ENCODE data around the gene AAMP.
"Not testable (repeated sequence)": the region's sequence is repeated elsewhere in the genome, so short reads cannot be mapped to it uniquely, and the experiment has no call there.

Gene AAMP, protein sequence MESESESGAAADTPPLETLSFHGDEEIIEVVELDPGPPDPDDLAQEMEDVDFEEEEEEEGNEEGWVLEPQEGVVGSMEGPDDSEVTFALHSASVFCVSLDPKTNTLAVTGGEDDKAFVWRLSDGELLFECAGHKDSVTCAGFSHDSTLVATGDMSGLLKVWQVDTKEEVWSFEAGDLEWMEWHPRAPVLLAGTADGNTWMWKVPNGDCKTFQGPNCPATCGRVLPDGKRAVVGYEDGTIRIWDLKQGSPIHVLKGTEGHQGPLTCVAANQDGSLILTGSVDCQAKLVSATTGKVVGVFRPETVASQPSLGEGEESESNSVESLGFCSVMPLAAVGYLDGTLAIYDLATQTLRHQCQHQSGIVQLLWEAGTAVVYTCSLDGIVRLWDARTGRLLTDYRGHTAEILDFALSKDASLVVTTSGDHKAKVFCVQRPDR

DNA sequence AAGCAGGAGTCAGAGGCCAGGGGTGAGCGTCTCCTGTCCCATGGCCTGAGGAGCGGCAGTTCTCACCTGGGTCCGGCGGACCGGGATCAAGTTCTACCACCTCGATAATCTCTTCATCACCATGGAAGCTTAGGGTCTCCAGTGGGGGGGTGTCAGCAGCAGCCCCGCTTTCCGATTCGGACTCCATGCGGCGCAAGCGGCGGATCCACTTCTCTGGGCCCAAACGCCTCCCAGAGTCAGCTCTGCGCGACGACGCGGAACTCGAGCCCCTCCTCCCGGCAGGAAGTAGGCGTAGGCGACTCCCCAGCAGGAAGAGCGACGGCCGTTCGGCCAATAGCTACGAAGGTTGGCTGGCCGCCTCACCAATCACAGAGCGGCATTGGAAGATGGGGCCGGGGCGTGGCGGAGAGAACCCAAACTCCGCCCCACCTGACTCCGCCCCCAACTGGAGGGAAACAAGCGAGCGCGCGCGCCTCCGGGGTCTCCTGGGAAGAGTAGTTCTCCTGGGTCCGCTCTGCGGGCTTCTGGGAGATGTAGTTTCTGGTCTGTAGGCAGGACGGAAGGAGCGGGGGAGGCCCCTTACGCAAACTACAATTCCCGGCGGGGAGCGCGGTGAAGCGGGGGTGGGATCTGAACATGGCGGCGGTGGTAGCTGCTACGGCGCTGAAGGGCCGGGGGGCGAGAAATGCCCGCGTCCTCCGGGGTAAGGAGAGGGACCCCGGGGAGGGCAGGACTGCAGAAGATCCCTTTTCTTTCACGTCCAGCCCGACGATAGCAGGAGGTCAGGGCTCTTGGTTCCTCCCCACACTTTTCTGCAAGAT lies at the start of gene AAMP, which contains the start of gene PNKD:
AAMP (minus strand) TSS at position 238 of the 821 bp plus-strand sequence; CDS start at position 187, 51 bp downstream.
PNKD (plus strand) TSS at position 620 of the 821 bp plus-strand sequence; CDS start at position 637, 17 bp downstream.
- peak; percentile 99 for DNase-seq

DNA sequence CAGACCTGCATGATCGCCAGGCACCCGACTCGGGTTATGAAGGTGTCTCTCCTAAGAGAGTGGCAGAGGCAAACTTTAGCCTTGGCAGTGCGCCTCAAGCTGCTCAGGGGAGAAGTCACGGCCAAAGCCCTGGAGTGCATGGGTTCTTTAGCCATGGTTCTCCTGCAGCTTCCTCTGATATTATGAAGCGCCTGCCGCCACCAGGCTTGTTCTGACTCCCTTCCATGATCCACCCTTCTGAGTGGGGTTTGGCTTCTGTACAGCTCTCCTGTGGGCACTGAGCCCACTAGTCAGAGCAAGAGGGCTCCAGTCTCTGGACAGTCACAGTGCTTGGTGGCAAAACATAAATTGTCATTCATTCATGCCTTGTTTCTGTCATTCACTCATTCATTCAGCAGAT lies 48.3 kb upstream of the AAMP start:
- no peak for DNase-seq

DNA sequence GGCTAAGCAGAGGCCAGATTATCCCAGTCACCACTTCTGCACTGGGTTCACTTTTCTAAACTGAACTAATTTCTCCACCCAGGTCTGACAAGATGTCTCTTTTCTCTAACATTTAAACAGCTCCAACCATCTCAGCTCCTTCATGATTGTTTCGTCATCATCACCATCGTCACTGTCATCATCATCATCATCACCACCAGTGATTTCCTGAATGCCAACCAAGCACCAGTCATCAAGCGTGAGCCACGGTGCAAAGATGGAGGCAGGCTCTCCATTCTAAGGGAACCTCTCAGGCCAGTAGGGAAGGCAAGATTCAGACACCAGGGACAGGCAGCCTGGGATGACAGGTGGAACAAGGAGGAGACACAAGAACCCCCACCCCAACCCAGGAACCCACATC lies 47.9 kb upstream of the AAMP start:
- no peak for DNase-seq

DNA sequence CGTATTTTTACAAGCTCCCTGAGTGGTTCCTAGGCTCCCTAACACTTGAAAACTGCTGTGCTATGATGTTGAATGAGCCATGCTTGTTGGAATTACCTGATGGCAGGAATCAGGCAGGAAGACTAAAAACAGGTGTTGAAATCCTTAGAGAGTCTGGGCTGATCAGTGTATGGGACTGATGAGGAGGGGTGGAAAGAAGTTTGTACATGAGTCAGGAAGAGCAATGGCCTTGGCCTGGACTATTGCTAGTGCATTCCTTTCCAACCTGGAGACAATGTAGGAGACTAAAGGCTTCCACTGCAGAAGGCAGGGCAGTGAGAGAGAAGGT lies 47.3 kb upstream of the AAMP start:
- no peak for DNase-seq

DNA sequence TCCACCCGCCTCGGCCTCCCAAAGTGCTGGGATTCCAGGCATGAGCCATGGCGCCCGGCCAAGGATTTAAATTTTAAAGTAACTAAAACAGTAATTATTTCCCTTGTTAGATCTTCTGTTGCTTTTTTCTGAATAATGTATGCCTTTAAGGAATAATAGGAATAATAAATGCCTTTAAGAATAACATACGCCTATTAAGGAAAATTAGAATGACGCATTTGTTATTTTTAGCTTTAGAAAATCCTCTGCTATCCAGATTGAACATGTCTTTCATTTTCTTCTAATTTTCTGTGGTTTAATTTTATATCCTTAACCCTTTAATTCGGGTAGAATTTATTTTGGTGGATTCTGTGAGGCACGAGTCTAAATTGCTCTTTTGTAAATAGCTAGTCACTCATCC lies 45.5 kb upstream of the AAMP start:
- no peak for DNase-seq

DNA sequence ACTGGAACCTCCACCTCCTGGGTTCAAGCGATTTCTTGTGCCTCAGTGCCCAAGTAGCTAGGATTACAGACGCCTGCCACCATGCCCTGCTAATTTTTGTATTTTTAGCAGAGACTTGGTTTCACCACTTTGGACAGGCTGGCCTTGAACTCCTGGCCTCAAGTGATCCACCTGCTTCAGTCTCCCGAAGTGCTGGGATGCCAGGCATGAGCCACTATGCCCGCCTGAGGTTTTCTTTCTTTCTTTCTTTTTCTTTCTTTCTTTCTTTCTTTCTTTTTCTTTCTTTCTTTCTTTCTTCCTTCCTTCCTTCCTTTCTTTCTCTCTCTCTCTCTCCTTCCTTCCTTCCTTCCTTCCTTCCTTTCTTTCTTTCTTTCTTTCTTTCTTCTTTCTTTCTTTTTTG lies 44.8 kb upstream of the AAMP start:
- not testable (repeated sequence) for DNase-seq

DNA sequence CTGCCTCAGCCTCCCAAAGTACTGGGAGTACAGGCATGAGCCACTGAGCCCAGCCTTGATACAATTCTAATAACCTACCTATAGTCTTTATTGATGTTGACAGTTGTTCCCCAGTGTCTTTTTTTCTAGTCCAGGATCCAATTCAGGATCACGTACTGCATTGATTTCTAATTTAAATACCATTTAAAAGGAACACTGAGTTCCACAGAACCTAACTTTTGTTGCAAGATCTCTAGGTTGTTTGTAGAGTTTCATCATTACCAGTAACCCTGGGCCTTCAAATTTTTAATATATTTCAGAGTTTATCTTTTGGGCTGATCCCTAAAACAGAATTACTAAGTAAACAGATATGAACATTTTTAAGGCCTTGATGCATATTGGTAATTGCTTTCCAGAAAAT lies 43.4 kb upstream of the AAMP start:
- DNase-seq: no peak

DNA sequence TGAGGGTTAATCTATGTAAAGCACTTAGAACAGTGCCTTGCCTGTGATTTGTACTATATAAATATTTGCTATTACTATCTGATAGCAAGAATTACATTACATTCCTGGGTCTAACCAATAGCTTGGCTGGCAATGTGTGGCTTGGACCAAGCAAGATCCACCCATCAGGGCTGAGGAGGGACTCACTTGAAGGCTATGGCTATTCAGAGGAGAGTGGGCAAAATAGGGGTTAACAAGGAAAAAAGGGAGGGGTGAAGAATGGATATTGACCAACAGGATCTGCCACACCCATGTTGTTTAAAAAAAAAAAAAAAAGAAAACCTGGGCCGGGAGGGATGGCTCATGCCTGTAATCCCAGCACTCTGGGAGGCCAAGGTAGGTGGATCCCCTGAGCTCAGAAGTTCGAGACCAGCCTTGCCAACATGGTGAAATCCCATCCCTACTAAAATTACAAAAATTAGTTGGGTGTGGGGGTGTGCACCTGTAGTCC lies 42.4 kb upstream of the AAMP start:
- no peak for DNase-seq

DNA sequence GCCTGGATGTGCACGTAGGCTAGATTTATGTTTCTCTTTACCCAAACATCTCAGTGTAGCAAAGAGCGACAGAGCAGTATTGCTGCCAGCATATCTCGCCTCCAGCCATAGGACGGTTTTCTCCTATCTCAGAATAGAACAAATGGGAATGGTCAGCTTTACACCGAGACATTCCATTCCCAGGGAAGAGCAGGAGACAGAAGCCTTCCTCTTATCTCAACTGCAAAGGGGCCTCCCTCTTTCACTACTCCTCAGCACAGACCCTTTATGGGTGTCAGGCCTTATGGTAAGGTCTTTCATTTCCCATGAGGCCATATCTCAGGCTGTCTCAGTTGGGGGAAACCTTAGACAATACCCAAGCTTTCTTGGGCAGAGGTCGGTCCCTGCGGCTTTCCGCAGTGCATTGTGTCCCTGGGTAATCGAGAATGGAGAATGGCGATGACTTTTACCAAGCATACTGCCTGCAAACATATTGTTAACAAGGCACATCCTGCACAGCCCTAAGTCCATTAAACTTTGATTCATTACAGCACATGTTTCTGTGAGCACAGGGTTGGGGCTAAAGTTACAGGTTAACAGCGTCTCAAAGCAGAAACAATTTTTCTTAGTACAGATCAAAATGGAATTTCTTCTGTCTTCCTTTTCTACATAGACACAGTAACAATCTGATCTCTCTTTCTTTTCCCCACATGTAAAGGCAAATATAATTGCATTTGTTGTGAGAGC lies 41.8 kb upstream of the AAMP start:
- DNase-seq: not testable (repeated sequence)

DNA sequence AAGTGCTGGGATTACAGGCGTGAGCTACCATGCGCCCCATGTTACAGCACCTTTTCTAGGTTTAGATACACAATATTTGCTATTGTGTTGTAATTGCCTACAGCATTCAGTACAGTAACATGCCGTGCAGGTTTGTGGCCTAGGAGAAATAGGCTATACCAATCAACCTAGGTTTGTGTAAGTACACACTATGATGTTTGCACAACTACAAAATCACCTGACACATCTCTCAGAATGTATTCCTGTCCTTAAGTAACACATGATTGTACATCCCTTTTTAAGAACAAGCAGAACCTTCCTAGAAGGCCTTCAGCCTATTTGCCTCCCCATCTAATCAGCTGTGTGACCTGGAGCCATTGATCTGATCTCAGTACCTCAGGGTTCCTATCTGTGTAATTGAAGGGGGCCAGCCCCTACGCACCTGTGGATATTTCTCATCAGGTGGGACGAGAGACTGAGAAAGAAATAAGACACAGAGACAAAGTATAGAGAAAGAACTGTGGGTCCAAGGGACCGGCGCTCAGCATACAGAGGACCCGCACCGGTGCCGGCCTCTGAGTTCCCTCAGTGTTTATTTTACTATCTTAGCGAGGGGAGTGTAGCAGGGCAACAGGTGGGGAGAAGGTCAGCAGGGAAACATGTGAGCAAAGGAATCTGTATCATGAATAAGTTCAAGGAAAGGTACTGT lies 41.1 kb upstream of the AAMP start:
- no peak for DNase-seq

DNA sequence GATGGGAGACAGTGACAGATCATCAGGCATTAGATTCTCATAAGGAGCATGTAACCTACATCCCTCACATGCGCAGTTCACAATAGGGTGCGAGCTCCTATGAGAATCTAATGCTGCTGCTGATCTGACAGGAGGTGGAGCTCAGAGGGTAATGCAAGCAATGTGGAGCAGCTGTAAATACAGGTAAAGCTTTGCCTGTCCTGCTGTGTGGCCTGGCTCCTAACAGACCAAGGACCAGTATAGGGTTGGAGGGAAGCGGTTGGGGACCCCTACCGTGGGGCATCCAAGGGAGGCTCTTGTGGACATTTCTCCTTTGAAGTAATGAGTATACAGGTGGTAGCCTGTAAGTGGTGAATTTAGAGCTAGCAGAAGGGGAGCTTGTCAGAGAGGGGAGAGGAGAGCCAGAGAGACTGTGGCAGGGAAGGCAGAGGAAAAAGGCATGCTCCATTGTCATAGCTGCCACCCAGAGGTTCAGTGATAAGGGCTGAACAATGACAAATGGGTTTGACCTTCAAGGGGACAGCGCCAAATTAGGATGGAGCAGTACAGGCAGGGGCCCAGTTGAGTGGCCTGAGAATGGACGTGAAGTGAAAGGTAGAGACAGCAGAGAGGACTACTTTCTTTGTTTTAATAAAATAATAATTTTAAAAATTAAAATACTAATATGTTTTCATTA lies 37.6 kb upstream of the AAMP start:
- no peak for DNase-seq

DNA sequence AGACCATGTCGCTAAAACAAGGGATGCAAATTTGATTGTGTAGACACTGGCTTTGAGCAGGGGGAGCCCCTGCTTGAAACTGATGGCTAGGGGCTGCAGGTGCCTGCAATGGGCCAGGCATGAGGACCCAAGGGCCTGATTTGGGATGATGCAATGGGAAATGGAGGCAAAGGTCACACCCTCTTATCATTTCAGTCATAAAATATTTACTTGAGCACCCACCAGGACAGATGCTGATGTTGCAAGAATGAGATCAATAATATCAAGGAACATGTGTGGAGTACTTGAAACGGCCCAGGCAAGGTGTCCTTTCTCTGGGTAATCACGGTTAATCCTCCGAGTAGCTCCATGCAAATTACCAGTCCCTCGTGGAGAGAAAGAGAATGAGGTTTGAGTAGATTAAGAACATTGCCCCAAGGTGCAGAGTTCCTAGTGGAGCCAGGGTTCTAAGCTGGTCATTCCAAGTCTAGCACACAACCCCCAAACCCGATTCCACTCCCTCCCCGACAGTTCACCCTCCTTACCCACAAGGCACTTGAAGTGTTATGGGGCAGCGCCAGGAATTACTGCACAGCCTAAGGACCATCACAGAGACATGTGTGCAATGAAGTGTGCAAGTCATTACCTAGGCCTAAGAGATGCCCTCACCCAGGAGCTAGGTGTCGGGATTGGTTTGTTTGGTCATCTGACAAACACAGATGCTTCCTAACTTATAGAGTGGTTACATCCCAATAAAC lies 36.4 kb upstream of the AAMP start:
- no peak for DNase-seq

DNA sequence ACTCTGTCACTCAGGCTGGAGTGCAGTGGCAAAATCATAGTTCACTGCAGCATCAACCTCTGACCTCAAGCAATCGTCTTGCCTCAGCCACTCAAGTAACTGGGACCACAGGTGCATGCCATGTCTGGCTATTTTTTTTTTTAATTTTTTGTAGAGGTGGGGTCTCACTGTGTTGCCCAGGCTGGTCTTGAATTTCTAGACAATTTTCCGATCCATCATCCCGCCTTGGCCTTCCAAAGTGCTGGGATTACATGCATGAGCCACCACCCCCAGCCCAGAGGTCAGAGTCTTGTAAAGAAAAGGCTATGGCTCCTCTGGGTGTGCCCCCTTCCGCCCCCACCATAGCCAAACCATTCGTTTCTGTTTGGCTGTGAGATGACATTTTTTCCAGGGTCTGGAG lies 35.4 kb upstream of the AAMP start:
- DNase-seq: no peak

DNA sequence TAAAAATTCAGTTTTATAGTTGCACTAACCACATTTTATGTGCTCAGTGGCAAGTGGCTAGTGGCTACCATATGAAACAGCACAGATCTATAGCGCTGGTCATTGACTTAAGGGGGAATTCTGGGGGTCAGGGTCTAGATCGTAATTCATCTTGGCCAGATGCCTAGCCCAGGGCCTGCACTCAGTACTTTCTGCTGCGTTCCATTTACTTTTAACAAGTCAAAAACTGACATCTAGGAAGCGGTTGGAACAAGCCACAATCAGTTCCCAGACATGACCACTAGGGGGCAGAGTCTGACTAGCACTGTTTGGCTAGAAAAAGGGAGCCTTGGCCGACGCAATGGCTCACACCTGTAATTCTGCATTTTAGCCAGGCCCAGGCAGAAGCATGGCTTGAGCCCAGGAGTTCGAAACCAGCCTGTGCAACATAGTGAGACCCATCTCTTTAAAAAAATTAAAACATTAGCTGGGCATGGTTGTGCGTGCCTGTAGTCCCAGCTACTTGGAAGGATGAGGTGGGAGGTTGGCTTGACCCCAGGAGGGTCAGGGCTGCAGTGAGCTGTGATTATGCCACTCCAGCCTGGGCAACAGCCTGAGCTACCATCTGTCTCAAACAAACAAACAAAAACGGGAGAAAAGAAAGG lies 31.4 kb upstream of the AAMP start:
- peak; percentile 65 for DNase-seq

DNA sequence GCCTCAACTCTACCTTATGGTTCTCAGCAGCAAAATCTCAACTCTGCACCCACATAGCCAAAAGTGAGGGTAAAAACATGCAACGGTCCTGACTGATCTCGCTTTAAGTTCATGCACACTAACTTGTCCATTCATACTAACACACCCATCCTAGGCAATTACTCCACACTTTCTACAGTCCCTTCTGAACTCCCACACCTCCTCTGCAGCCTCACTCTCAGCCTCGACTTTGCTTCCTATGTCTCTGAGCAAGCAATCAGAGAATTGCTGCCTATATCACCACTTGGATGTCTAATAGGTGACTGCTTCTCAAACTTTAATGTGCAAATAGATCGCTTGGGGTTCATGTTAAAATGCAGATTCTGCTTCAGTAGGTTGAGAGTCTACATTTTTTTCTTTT lies 30.2 kb upstream of the AAMP start:
- DNase-seq: no peak

DNA sequence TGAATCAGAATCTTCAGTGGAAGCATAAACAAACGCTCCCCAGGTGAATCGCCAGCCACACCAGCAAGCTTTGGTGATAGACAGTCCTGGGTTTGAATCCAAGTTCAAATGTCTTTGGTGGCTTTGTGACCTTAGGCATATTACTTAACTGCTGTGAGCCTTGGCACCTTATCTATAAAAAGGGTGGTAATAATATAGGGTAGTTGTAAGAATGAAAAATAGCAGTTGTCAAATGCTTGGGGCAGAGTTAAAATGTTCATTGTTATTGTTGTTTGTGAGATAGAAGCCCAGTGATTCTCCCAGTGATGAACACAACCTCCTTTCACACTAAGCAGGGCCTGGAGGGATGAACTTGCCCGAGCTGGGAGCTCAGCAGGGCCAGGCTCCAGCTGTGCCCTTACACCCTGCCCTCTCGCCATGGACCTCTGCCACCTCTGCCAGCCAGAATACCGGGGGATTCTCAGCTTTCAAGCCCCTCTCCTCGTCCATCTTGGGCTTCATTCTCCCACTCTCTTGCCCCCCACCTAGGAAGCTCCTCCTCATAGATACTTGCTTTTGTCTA lies 28.5 kb upstream of the AAMP start:
- DNase-seq: no peak

DNA sequence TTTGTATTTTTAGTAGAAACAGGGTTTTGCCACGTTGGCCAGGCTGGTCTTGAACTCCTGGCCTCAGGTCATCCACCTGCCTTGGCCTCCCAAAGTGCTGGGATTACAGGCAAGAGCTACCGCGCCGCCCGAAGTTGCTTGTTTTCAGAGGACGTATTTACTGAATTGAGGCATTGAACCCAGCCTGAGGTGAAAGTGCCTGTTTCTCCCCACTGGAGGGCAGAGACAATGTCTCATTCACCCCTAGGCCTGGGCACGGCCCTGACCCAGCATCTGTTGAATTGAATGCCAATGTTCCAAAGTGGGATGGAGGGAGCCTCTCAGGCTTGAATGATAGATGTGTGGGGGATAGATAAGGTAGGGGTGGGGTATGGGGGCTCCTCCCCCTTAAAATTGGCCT lies 26.9 kb upstream of the AAMP start:
- no peak for DNase-seq

DNA sequence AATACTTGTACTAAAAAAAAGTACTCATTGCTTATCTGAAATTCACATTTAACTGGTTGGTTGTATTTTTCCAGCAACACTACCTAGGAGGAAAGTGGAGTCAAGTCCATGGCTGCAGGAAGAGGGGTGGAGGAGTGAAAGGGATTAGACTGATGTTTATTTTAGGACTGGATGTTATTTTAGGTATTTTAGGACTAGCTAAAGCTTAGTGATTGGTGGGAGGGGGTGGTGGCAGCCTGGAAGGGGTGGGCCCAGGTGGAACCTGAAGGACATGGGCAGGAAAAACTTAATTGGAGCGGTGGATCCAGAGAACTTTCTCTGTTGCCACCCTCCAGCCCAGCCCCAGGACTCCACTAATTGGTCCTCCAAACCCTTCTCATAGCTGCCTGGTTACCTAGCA lies 26.3 kb upstream of the AAMP start:
- no peak for DNase-seq

DNA sequence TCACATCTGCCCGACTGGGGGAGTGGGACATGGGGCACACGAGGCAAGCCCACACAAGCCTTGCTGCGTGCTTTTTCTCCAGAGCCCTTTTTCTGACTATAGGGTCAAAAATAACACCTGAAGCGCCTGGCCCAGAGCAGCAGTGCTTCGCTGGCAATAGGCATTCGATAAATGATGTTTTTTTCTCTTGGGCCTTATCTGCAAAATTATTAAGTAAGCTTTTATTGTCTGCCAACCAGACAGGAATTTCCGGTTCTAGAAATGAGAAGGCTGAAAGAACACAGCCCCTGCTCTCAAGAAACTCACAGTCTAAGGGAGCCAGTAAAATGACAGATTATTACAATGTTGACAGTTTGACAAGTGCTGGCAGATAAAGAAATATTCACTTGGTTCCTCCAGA lies 25.1 kb upstream of the AAMP start:
- no peak for DNase-seq

DNA sequence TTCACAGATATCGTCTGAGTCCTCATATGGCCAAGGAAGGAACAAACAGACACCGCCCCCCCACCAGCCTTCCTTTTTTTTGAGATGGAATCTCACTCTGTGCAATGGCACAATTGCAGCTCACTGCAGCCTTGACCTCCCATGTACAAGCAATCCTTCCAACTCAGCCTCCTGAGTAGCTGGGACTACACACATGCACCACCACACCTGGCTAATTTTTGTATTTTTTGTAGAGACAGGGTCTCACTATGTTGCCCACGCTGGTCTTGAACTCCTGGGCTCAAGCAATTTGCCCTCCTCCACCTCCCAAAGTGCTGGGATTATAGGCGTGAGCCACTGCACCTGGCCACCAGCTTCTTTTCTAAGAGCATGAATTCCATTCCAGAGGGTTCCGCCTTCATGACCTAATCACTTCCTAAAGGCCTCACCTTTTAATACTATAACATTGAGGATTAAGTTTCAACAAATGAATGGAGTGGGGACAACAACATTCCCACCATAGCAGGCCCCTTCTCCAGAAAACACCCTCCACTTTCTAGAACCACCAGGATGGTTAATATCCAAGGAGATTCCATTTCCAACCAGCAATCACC lies 24.6 kb upstream of the AAMP start:
- DNase-seq: no peak
